Aorta (tissue), 5 donors: ENCODE data around the gene CLCN4. TPM values are rescaled to one million over a fixed set of nuclear protein-coding genes. Genes with fewer than 3 reads are reported as not detected.
A peak's percentile ranks its signal among the peaks of the same experiment; 100 is the strongest.

Experiments
- ATAC-seq: fragments of 200-7000 bp; cut with Tn5 transposase; one replicate; pipeline ENCODE4 v1.9.1; 2022; ENCODE audit warnings: moderate library complexity; ENCODE audit not compliant: low FRiP score
- DNase-seq, 2 donors: peaks; one replicate each; pipeline ENCODE4 v3.0.0-alpha.2; 2020
- H3K27ac ChIP-seq, 2 donors: one replicate each; pipeline ENCODE4 v1.5.1; 2013; ENCODE audit warnings: low read length in 2 of 2, mild to moderate bottlenecking in 2 of 2, moderate library complexity in 2 of 2, control low read depth in 1 of 2, inconsistent platforms in 1 of 2, low read depth in 1 of 2
- H3K27me3 ChIP-seq, 2 donors: one replicate each; pipeline ENCODE4 v1.6.1; 2013; ENCODE audit warnings: control low read depth in 1 of 2, low read length in 1 of 2, mild to moderate bottlenecking in 1 of 2, moderate library complexity in 1 of 2; ENCODE audit not compliant: insufficient read depth in 2 of 2, control insufficient read depth in 1 of 2
- H3K36me3 ChIP-seq, 2 donors: one replicate each; pipeline ENCODE4 v1.6.1; 2013; ENCODE audit warnings: control low read depth in 1 of 2, low read length in 1 of 2, mild to moderate bottlenecking in 1 of 2; ENCODE audit not compliant: insufficient read depth in 2 of 2, control insufficient read depth in 1 of 2
- H3K4me1 ChIP-seq, 2 donors: one replicate each; pipeline ENCODE4 v1.6.1; 2013; ENCODE audit warnings: low read length in 2 of 2, control low read depth in 1 of 2, mild to moderate bottlenecking in 1 of 2, moderate library complexity in 1 of 2; ENCODE audit not compliant: insufficient read depth in 2 of 2, control insufficient read depth in 1 of 2
- H3K4me3 ChIP-seq, 2 donors: one replicate each; pipeline ENCODE4 v1.5.1; 2013; ENCODE audit warnings: low read length in 2 of 2, control low read depth in 1 of 2, mild to moderate bottlenecking in 1 of 2
- H3K9me3 ChIP-seq: one replicate; pipeline ENCODE4 v1.6.1; 2013; ENCODE audit warnings: mild to moderate bottlenecking, low read length; ENCODE audit not compliant: control insufficient read depth
- WGBS, 2 donors: extraction: QIAGEN DNeasy Blood & Tissue Kit; methylation state at CpG; one replicate each; pipeline ENCODE4 v1.1.7; 2013; 5-methylcytosine and 5-hydroxymethylcytosine counted together
- intact Hi-C, 2 donors: fragments of 100-400 bp; cut with DNase I; formaldehyde crosslinking; loops; one replicate each; pipeline versions ENCODE4 v1.14.2 to v1.15.0; 2022
- polyA plus RNA-seq, 2 donors: library from polyadenylated mRNA; stranded (reverse); fragments of 200-250 nt; gene quantifications; one replicate each; pipeline ENCODE4 v1.2.3, GENCODE V29; 2013
- total RNA-seq, 2 donors: library from RNA; stranded (reverse); fragmentation: NEBNext Ultra II Directional; extraction: Animal tissue kit (Norgen Biotek cat#: 25700); gene quantifications; one replicate each; pipeline ENCODE4 v1.2.1, GENCODE V29; 2021
- donor health status: healthy with polysubstance abuse.
- donor health status: Bipolar disorder and iron deficiency.
- donor health status: DM: no; HTN: no; CAD: no.
- donor health status: DM: no; HTN: no; CAD: no.
- donor health status: DM: yes; HTN: yes; CAD: no.

CLCN4 gene
- total and polyA plus RNA-seq, 4 donors: 0.67 to 8.6 (median 2.3) TPM

GRCh38 chrX:10115082-10115481, 41.7 kb upstream of the CLCN4 start:
- intact Hi-C loops: loop anchor here in 1 of 2 donors (5.0 kb wide), 3 partner anchors 103 to 1368 kb away; no protein-coding TSS in a partner anchor
- ATAC-seq: no peak
- Histone ChIP-seq H3K27ac (no peak overlapping the region), H3K4me1 (no peaks in the 10 kb centered on the region), H3K4me3 (no peak overlapping the region), H3K9me3 (no peaks in the 10 kb centered on the region), H3K36me3 (peaks cover 0 to 1% of the 10 kb centered on the region in 2 donors), H3K27me3 (no peaks in the 10 kb centered on the region)
- WGBS, 2 donors: 91 to 94% methylated on average over 5 of the region's 5 CpGs
- DNase-seq: no peak

GRCh38 chrX:10117301-10117700, 39.5 kb upstream of the CLCN4 start:
- Histone ChIP-seq H3K9me3 (no peaks in the 10 kb centered on the region), H3K4me3 (no peak overlapping the region), H3K27ac (no peak overlapping the region), H3K27me3 (no peaks in the 10 kb centered on the region), H3K4me1 (no peaks in the 10 kb centered on the region), H3K36me3 (peaks cover 0 to 1% of the 10 kb centered on the region in 2 donors)
- DNase-seq (no peak), ATAC-seq (no peak)
- WGBS, 2 donors: 96% methylated on average over 31 of the region's 31 CpGs
- intact Hi-C loops: loop anchor here in 1 of 2 donors (5.0 kb wide), 3 partner anchors 105 to 1370 kb away; no protein-coding TSS in a partner anchor

GRCh38 chrX:10117864-10118377, 38.9 kb upstream of the CLCN4 start:
- no peaks in the 10 kb centered on the region for H3K9me3 ChIP-seq
- H3K4me1 ChIP-seq: no peaks in the 10 kb centered on the region
- DNase-seq (no peak), ATAC-seq (no peak)
- H3K36me3 ChIP-seq: peaks cover 0 to 1% of the 10 kb centered on the region in 2 donors
- intact Hi-C loops: loop anchor here (2.0 to 5.0 kb wide), 4 partner anchors 106 to 1371 kb away; no protein-coding TSS in a partner anchor
- WGBS, 2 donors: 91 to 95% methylated on average over 9 of the region's 9 CpGs
- H3K4me3 ChIP-seq: no peak overlapping the region
- H3K27ac ChIP-seq: no peak overlapping the region
- H3K27me3 ChIP-seq: no peaks in the 10 kb centered on the region

- peaks cover 0 to 1% of the 10 kb centered on the region in 2 donors for H3K36me3 ChIP-seq
- 85 to 86% methylated on average over 4 of the region's 4 CpGs for WGBS, 2 donors
- intact Hi-C loops: loop anchor here (2.0 to 5.0 kb wide), 4 partner anchors 106 to 1371 kb away; no protein-coding TSS in a partner anchor
- DNase-seq: no peak
- H3K9me3 ChIP-seq: no peaks in the 10 kb centered on the region
- no peak overlapping the region for H3K27ac ChIP-seq
- H3K27me3 ChIP-seq: no peaks in the 10 kb centered on the region
- no peak overlapping the region for H3K4me3 ChIP-seq
- H3K4me1 ChIP-seq: no peaks in the 10 kb centered on the region
- ATAC-seq: no peak
Observed at GRCh38 chrX:10118530-10118929, 38.2 kb upstream of the CLCN4 start.

- Histone ChIP-seq H3K9me3 (no peaks in the 10 kb centered on the region), H3K4me1 (no peaks in the 10 kb centered on the region), H3K4me3 (no peak overlapping the region), H3K36me3 (peaks cover 0 to 1% of the 10 kb centered on the region in 2 donors), H3K27ac (no peak overlapping the region), H3K27me3 (no peaks in the 10 kb centered on the region)
- intact Hi-C loops: loop anchor here (1.0 to 5.0 kb wide), 5 partner anchors 107 to 1372 kb away; no protein-coding TSS in a partner anchor
- ATAC-seq (peak; percentile 93), DNase-seq (peak in 1 of 2 donors; percentile 66)
- 14 to 15% methylated on average over 16 of the region's 16 CpGs for WGBS, 2 donors
Observed at GRCh38 chrX:10119399-10119990, 37.3 kb upstream of the CLCN4 start.

- H3K9me3 ChIP-seq: no peaks in the 10 kb centered on the region
- H3K4me1 ChIP-seq: no peaks in the 10 kb centered on the region
- peaks cover 0 to 1% of the 10 kb centered on the region in 2 donors for H3K36me3 ChIP-seq
- DNase-seq (peak in 1 of 2 donors; percentile 52), ATAC-seq (no peak)
- H3K27me3 ChIP-seq: no peaks in the 10 kb centered on the region
- intact Hi-C loops: no loop called here
- no peak overlapping the region for H3K4me3 ChIP-seq
- H3K27ac ChIP-seq: no peak overlapping the region
- 86 to 91% methylated on average over 8 of the region's 8 CpGs for WGBS, 2 donors
Observed at GRCh38 chrX:10120331-10120730, 36.4 kb upstream of the CLCN4 start.

- intact Hi-C loops: no loop called here
- DNase-seq (peak in 1 of 2 donors; percentile 67), ATAC-seq (no peak)
- Histone ChIP-seq H3K9me3 (no peaks in the 10 kb centered on the region), H3K27ac (no peak overlapping the region), H3K4me3 (no peak overlapping the region), H3K27me3 (no peaks in the 10 kb centered on the region), H3K4me1 (no peaks in the 10 kb centered on the region), H3K36me3 (peaks cover 0 to 1% of the 10 kb centered on the region in 2 donors)
- WGBS, 2 donors: 73 to 74% methylated on average over 7 of the region's 7 CpGs
Observed at GRCh38 chrX:10120828-10121227, 35.9 kb upstream of the CLCN4 start.

GRCh38 chrX:10121787-10122186, 35.0 kb upstream of the CLCN4 start:
- WGBS, 2 donors: 9 to 42% methylated on average over 9 of the region's 9 CpGs
- Histone ChIP-seq H3K27ac (peak overlapping the region in 1 of 2 donors; percentile 6), H3K9me3 (no peaks in the 10 kb centered on the region), H3K36me3 (peaks cover 0 to 1% of the 10 kb centered on the region in 2 donors), H3K27me3 (no peaks in the 10 kb centered on the region), H3K4me1 (no peaks in the 10 kb centered on the region), H3K4me3 (no peak overlapping the region)
- ATAC-seq (no peak), DNase-seq (peak; percentile 64 to 70)
- intact Hi-C loops: no loop called here
